Activated CD8-positive, alpha-beta T cell treated with anti-CD3 and anti-CD28 coated beads, Interleukin-2, amount 10 ng/mL, durations not matched to agents 7 days and 5 days (primary cell): ENCODE data around the gene OR8H1. TPM values are rescaled to one million over a fixed set of nuclear protein-coding genes. Genes with fewer than 3 reads are reported as not detected.

ENCODE experiments used
- ATAC-seq: fragments of 150-1000 bp; cut with Tn5 transposase; one replicate; pipeline ENCODE4 v1.10.0; 2021; ENCODE audit warnings: moderate library complexity
- CTCF ChIA-PET: fragments of 350-600 bp; sonication (Branson Sonifier 250); formaldehyde crosslinking; loops from one replicate; lab custom pipeline; 2021; ENCODE audit warnings: antibody characterized with exemption; lab: Charles Lee
- POLR2A ChIA-PET: fragments of 350-600 bp; sonication (Branson Sonifier 250); formaldehyde crosslinking; loops from one replicate; lab custom pipeline; 2021; ENCODE audit warnings: antibody characterized with exemption; lab: Charles Lee
- DNase-seq: peaks from one replicate; pipeline ENCODE4 v3.0.0-alpha.2; 2020
- H3K27ac Mint-ChIP-seq: one replicate; pipeline ENCODE4 v1.8.0; 2021; ENCODE audit warnings: mild to moderate bottlenecking, mixed read lengths
- H3K27me3 Mint-ChIP-seq: one replicate; pipeline ENCODE4 v1.8.0; 2021; ENCODE audit warnings: low read depth, mixed read lengths
- H3K36me3 Mint-ChIP-seq: one replicate; pipeline ENCODE4 v1.8.0; 2021; ENCODE audit warnings: low read depth, mixed read lengths
- H3K4me1 Mint-ChIP-seq: one replicate; pipeline ENCODE4 v1.8.0; 2021; ENCODE audit warnings: low read depth, mixed read lengths
- H3K4me3 Mint-ChIP-seq: one replicate; pipeline ENCODE4 v1.8.0; 2021; ENCODE audit warnings: mild to moderate bottlenecking, mixed read lengths
- H3K9me3 Mint-ChIP-seq: one replicate; pipeline ENCODE4 v1.8.0; 2022; ENCODE audit warnings: mixed read lengths; ENCODE audit not compliant: insufficient read depth
- total RNA-seq, 2 experiments: library from RNA; stranded (reverse); gene quantifications; one replicate each; pipeline ENCODE4 v1.2.3, GENCODE V29; 2021

Gene OR8H1
- total RNA-seq, result not detected

- ChIA-PET CTCF (no interaction called here), POLR2A (no interaction called here)
- Mint-ChIP-seq H3K27ac (no peak within 1 kb of the TSS), H3K4me3 (no peak within 1 kb of the TSS), H3K36me3 (no peaks in the 10 kb centered on the region), H3K4me1 (no peaks in the 10 kb centered on the region), H3K9me3 (peaks cover 15% of the 10 kb centered on the region), H3K27me3 (no peaks in the 10 kb centered on the region)
- ATAC-seq (no peak), DNase-seq (no peak)
Measured at GRCh38 chr11:56292154-56292553, at the start of gene OR8H1. OR8H1 (minus strand) TSS chr11:56292254; CDS start chr11:56291062, 1,192 bp downstream.

- Mint-ChIP-seq H3K4me3 (no peak overlapping the region), H3K27me3 (no peaks in the 10 kb centered on the region), H3K9me3 (peaks cover 45% of the 10 kb centered on the region), H3K27ac (no peak overlapping the region), H3K36me3 (no peaks in the 10 kb centered on the region), H3K4me1 (no peaks in the 10 kb centered on the region)
- CTCF ChIA-PET, result no interaction called here
- POLR2A ChIA-PET, result no interaction called here
- DNase-seq (no peak), ATAC-seq (no peak)
Measured at GRCh38 chr11:56340289-56340688, 48.2 kb upstream of the OR8H1 start.

GRCh38 chr11:56333156-56333555 lies 41.1 kb upstream of the OR8H1 start:
- no peak for ATAC-seq

GRCh38 chr11:56331861-56332491 lies 39.9 kb upstream of the OR8H1 start:
- POLR2A ChIA-PET, result no interaction called here
- H3K4me1 Mint-ChIP-seq, result no peaks in the 10 kb centered on the region

More at GRCh38 chr11:56333156-56333555, 41.1 kb upstream of the OR8H1 start:
- Mint-ChIP-seq H3K27me3 (no peaks in the 10 kb centered on the region), H3K4me3 (no peak overlapping the region), H3K9me3 (peaks cover 17% of the 10 kb centered on the region), H3K36me3 (no peaks in the 10 kb centered on the region), H3K27ac (no peak overlapping the region), H3K4me1 (no peaks in the 10 kb centered on the region)
- no peak for DNase-seq
- POLR2A ChIA-PET, result no interaction called here
- CTCF ChIA-PET, result no interaction called here

GRCh38 chr11:56314844-56315243 lies 22.8 kb upstream of the OR8H1 start, which contains the start of gene OR8K3:
OR8K3 (plus strand) TSS chr11:56315144; CDS start chr11:56318307, 3,163 bp downstream.
- no peak for DNase-seq
- H3K27me3 Mint-ChIP-seq, result no peaks in the 10 kb centered on the region
- POLR2A ChIA-PET, result no interaction called here
- H3K4me3 Mint-ChIP-seq, result no peak within 1 kb of the TSS
- H3K36me3 Mint-ChIP-seq, result no peaks in the 10 kb centered on the region
- no peak for ATAC-seq
- H3K4me1 Mint-ChIP-seq, result no peaks in the 10 kb centered on the region
- CTCF ChIA-PET, result no interaction called here
- no peak within 1 kb of the TSS for H3K27ac Mint-ChIP-seq
- H3K9me3 Mint-ChIP-seq, result peaks cover 23% of the 10 kb centered on the region

More at GRCh38 chr11:56331861-56332491, 39.9 kb upstream of the OR8H1 start:
- no peak overlapping the region for H3K27ac Mint-ChIP-seq
- no peak overlapping the region for H3K4me3 Mint-ChIP-seq
- peaks cover 13% of the 10 kb centered on the region for H3K9me3 Mint-ChIP-seq
- no peaks in the 10 kb centered on the region for H3K36me3 Mint-ChIP-seq
- CTCF ChIA-PET, result no interaction called here
- ATAC-seq (no peak), DNase-seq (no peak)
- no peaks in the 10 kb centered on the region for H3K27me3 Mint-ChIP-seq

GRCh38 chr11:56307836-56308235 lies 15.8 kb upstream of the OR8H1 start:
- Mint-ChIP-seq H3K36me3 (no peaks in the 10 kb centered on the region), H3K9me3 (peaks cover 47% of the 10 kb centered on the region), H3K27ac (no peak overlapping the region), H3K4me3 (no peak overlapping the region), H3K27me3 (no peaks in the 10 kb centered on the region), H3K4me1 (no peaks in the 10 kb centered on the region)
- CTCF ChIA-PET, result no interaction called here
- no peak for DNase-seq
- no peak for ATAC-seq
- POLR2A ChIA-PET, result no interaction called here

GRCh38 chr11:56296898-56297297 lies 4.8 kb upstream of the OR8H1 start:
- ATAC-seq (no peak), DNase-seq (no peak)
- ChIA-PET CTCF (no interaction called here), POLR2A (no interaction called here)
- Mint-ChIP-seq H3K27ac (no peak overlapping the region), H3K9me3 (peaks cover 18% of the 10 kb centered on the region), H3K27me3 (no peaks in the 10 kb centered on the region), H3K36me3 (no peaks in the 10 kb centered on the region), H3K4me1 (no peaks in the 10 kb centered on the region), H3K4me3 (no peak overlapping the region)

GRCh38 chr11:56273854-56274253 lies 18.2 kb downstream of the OR8H1 start, which contains the start of gene OR5T1:
OR5T1 (plus strand) TSS chr11:56274154; CDS start chr11:56275639, 1,485 bp downstream.
- Mint-ChIP-seq H3K27me3 (no peaks in the 10 kb centered on the region), H3K4me1 (no peaks in the 10 kb centered on the region), H3K4me3 (no peak within 1 kb of the TSS), H3K27ac (no peak within 1 kb of the TSS), H3K36me3 (no peaks in the 10 kb centered on the region), H3K9me3 (peaks cover 23% of the 10 kb centered on the region)
- CTCF ChIA-PET, result no interaction called here
- DNase-seq (no peak), ATAC-seq (no peak)
- POLR2A ChIA-PET, result no interaction called here

GRCh38 chr11:56271092-56271491 lies 21.0 kb downstream of the OR8H1 start:
- Mint-ChIP-seq H3K4me1 (no peaks in the 10 kb centered on the region), H3K36me3 (no peaks in the 10 kb centered on the region), H3K4me3 (no peak overlapping the region), H3K27me3 (no peaks in the 10 kb centered on the region), H3K9me3 (peaks cover 16% of the 10 kb centered on the region), H3K27ac (no peak overlapping the region)
- ChIA-PET POLR2A (no interaction called here), CTCF (no interaction called here)
- no peak for ATAC-seq
- DNase-seq, result no peak

- Mint-ChIP-seq H3K27ac (no peak within 1 kb of the TSS), H3K27me3 (no peaks in the 10 kb centered on the region), H3K9me3 (peaks cover 23% of the 10 kb centered on the region), H3K36me3 (no peaks in the 10 kb centered on the region), H3K4me1 (no peaks in the 10 kb centered on the region), H3K4me3 (no peak within 1 kb of the TSS)
- ChIA-PET CTCF (no interaction called here), POLR2A (no interaction called here)
- ATAC-seq (no peak), DNase-seq (no peak)
Measured at GRCh38 chr11:56251954-56252353, 40.1 kb downstream of the OR8H1 start, which contains the start of gene OR5T3. OR5T3 (plus strand) TSS chr11:56252254; CDS start chr11:56252254, 0 bp downstream.
